Erythroblast (primary cell): ENCODE results near the gene ZNF180.

ENCODE experiments used
- GATA1 ChIP-seq: IDR thresholded peaks from 2 replicates; pipeline ENCODE4 v1.6.1; 2011; ENCODE audit warnings: low read depth, mild to moderate bottlenecking, control low read depth, low read length, moderate library complexity
- POLR2A ChIP-seq: IDR thresholded peaks from 2 replicates; pipeline ENCODE4 v1.6.1; 2011; ENCODE audit warnings: mild to moderate bottlenecking, low read length

DNA sequence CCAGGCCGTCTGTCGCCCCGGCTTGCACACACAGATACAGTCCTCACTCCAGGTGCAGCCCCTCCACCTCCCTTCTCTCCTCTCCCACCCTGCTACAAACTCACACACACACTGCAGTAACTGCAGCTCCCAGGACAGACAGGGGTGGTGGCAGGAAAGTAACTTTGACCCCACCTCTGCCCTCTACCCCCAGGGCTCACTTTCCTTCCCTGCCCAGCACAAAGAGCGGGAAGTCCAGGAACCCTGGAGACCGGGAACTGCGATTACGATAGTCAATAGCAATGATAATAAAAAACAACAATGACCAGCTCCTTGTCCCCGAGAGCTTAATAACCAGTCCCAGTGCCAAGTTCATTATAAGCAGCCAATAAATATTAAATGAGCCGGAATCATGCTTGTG is 29.2 kb upstream of the ZNF180 start, which contains the start of gene CEACAM20:
- TF ChIP-seq POLR2A (no peak), GATA1 (no peak)
